MCF 10A (cell line): ENCODE data around the gene PARD6A. TPM values are rescaled to one million over a fixed set of nuclear protein-coding genes. Genes with fewer than 3 reads are reported as not detected.

Source experiments
- BruUV-seq: library from RNA; stranded (reverse); fragments of 400-500 nt; replicated peaks from 2 replicates; lab custom pipeline; 2021; lab: Mats Ljungman, UMichigan
- CTCF ChIA-PET: fragments of 300-600 bp; sonication (Branson Sonifier 250); formaldehyde crosslinking; extraction: SDS; loops from one replicate; lab custom pipeline; 2021; ENCODE audit warnings: antibody characterized with exemption, inconsistent platforms; lab: Yijun Ruan, JAX
- POLR2A ChIA-PET: fragments of 300-600, 350-650 bp; sonication (Branson Sonifier 250); formaldehyde crosslinking; extraction: SDS; loops from one replicate; lab custom pipeline; 2020; ENCODE audit warnings: antibody characterized with exemption, inconsistent platforms; lab: Yijun Ruan, JAX
- DNase-seq: peaks from one replicate; pipeline ENCODE4 v3.0.0-alpha.2; 2018; ENCODE audit not compliant: unreplicated experiment
- H3K27ac Mint-ChIP-seq: one replicate; pipeline ENCODE4 v1.8.0; 2022; ENCODE audit warnings: mild to moderate bottlenecking, low read depth, mixed read lengths; ENCODE audit not compliant: unreplicated experiment
- H3K27me3 Mint-ChIP-seq: one replicate; pipeline ENCODE4 v1.8.0; 2022; ENCODE audit warnings: mixed read lengths; ENCODE audit not compliant: insufficient read depth, unreplicated experiment
- H3K36me3 Mint-ChIP-seq: one replicate; pipeline ENCODE4 v1.8.0; 2022; ENCODE audit warnings: mild to moderate bottlenecking, moderate library complexity, mixed read lengths; ENCODE audit not compliant: insufficient read depth, unreplicated experiment
- H3K4me1 Mint-ChIP-seq: one replicate; pipeline ENCODE4 v1.8.0; 2022; ENCODE audit warnings: mixed read lengths; ENCODE audit not compliant: insufficient read depth, unreplicated experiment
- H3K4me3 Mint-ChIP-seq: one replicate; pipeline ENCODE4 v1.8.0; 2022; ENCODE audit warnings: mild to moderate bottlenecking, moderate library complexity, mixed read lengths; ENCODE audit not compliant: unreplicated experiment
- H3K9me3 Mint-ChIP-seq: one replicate; pipeline ENCODE4 v1.8.0; 2022; ENCODE audit warnings: mixed read lengths; ENCODE audit not compliant: unreplicated experiment
- intact Hi-C: fragments of 100-400 bp; cut with micrococcal nuclease; formaldehyde crosslinking; loops from 2 replicates; pipeline ENCODE4 v1.14.1; 2022
- total RNA-seq: library from RNA; stranded (reverse); gene quantifications from 2 replicates; pipeline ENCODE4 v1.2.3, GENCODE V29; 2022
- TF ChIP-seq, protein P1 (sequence below): fragments of 200-600 bp; IDR thresholded peaks from one replicate; pipeline ENCODE4 v1.8.0; 2022; ENCODE audit warnings: antibody characterized with exemption, mild to moderate bottlenecking; ENCODE audit not compliant: unreplicated experiment

PARD6A gene
- total RNA-seq, 1 experiment from 2014 or later, result 4.5 TPM

DNA sequence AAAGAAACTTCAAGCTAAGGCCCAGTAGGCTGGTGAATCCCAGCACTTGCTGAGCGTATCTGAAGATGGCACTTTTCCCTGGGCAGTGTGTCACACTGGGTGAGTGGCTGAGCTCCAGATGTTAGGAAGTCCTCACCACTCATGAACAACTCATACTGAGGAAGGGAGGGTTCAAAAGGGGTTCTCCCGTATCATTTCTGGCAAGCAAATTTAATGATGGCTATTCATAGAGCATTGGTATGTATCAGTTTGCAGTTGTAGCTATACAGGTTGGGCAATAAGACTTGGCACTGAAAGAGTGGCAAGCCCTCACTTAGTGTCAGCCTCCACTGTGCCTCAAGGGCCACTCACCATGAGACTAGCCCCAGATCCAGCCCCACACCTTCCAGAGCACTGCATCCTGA, 47.6 kb downstream of the PARD6A start:
- Mint-ChIP-seq H3K27ac (no peak overlapping the region), H3K27me3 (no peaks in the 10 kb centered on the region), H3K9me3 (no peaks in the 10 kb centered on the region), H3K4me3 (no peak overlapping the region), H3K36me3 (no peaks in the 10 kb centered on the region), H3K4me1 (peaks cover 22% of the 10 kb centered on the region)
- DNase-seq, result peak; percentile 30
- intact Hi-C loops, result no loop called here
- TF ChIP-seq, protein P1, sequence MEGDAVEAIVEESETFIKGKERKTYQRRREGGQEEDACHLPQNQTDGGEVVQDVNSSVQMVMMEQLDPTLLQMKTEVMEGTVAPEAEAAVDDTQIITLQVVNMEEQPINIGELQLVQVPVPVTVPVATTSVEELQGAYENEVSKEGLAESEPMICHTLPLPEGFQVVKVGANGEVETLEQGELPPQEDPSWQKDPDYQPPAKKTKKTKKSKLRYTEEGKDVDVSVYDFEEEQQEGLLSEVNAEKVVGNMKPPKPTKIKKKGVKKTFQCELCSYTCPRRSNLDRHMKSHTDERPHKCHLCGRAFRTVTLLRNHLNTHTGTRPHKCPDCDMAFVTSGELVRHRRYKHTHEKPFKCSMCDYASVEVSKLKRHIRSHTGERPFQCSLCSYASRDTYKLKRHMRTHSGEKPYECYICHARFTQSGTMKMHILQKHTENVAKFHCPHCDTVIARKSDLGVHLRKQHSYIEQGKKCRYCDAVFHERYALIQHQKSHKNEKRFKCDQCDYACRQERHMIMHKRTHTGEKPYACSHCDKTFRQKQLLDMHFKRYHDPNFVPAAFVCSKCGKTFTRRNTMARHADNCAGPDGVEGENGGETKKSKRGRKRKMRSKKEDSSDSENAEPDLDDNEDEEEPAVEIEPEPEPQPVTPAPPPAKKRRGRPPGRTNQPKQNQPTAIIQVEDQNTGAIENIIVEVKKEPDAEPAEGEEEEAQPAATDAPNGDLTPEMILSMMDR, result no peak
- CTCF ChIA-PET, result interaction anchor here (1.1 kb wide), 1 partner anchor 40 kb away, joined by 3 read pairs; no protein-coding TSS in a partner anchor
- POLR2A ChIA-PET, result interaction anchor here (0.5 to 0.6 kb wide), 2 partner anchors 56 to 342 kb away, joined by 3 read pairs; no protein-coding TSS in a partner anchor
- no TSS peak for BruUV-seq

DNA sequence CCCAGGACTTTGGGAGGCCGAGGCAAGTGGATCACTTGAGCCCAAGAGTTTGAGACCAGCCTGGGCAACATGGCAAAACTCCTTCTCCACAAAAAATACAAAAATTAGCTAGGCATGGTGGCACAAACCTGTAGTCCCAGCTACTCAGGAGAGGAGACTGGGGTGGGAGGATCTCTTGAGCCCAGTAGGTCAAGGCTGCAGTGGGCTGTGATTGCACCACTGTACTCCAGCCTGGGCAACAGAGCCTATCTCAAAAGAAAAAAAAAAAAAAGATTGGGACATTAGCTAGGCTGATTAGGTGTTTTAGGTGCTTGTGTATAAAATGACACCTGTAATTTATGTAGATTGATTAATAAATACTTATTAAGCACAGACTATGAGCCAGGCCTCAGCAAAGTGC, 48.3 kb downstream of the PARD6A start:
- intact Hi-C loops, result no loop called here
- POLR2A ChIA-PET, result interaction anchor here (0.6 kb wide), 1 partner anchor 1935 kb away, joined by 4 read pairs; no protein-coding TSS in a partner anchor
- TF ChIP-seq, protein P1, result no peak
- Mint-ChIP-seq H3K36me3 (no peaks in the 10 kb centered on the region), H3K4me1 (peaks cover 18% of the 10 kb centered on the region), H3K9me3 (no peaks in the 10 kb centered on the region), H3K27me3 (no peaks in the 10 kb centered on the region), H3K27ac (no peak overlapping the region), H3K4me3 (no peak overlapping the region)
- CTCF ChIA-PET, result interaction anchor here (1.4 kb wide), 1 partner anchor 147 kb away, joined by 4 read pairs; the partner anchor contains the start of gene CTCF
- no TSS peak for BruUV-seq
- DNase-seq, result no peak

DNA sequence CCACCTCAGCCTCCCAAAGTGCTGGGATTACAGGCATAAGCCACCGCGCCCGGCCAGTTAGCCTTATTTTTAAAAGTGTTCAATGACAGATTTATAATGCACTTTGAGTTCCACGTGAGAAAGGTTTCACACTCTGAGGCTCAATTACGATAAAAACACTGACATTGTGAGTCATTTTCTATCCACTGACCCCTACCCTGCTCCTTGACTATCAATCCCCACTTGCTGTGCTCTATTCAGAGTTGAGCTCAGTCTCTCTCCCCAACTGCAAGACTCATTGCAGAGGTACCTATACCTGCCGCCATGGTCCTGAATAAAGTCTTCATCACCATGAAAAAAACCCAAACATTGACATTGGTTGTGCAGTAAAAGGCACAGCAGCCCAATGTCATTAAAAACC, 49.8 kb downstream of the PARD6A start:
- Mint-ChIP-seq H3K27ac (no peak overlapping the region), H3K4me1 (peaks cover 18% of the 10 kb centered on the region), H3K4me3 (no peak overlapping the region), H3K27me3 (no peaks in the 10 kb centered on the region), H3K9me3 (no peaks in the 10 kb centered on the region), H3K36me3 (no peaks in the 10 kb centered on the region)
- no TSS peak for BruUV-seq
- no peak for DNase-seq
- POLR2A ChIA-PET, result interaction anchor here (2.0 kb wide), 1 partner anchor 9 kb away, joined by 4 read pairs; no protein-coding TSS in a partner anchor
- intact Hi-C loops, result no loop called here
- TF ChIP-seq, protein P1, result no peak
- CTCF ChIA-PET, result no interaction called here

Other genes starting within 250 kb of the PARD6A start
- 5.9 and 7.6 TPM in 2 replicates for gene ZDHHC1, start 244.5 kb upstream of the PARD6A start, total RNA-seq
- 0.42 and 0.86 TPM in 2 replicates for gene HSD11B2, start 229.8 kb upstream of the PARD6A start, total RNA-seq
- 50.5 and 50.7 TPM in 2 replicates for gene ATP6V0D1, start 179.8 kb upstream of the PARD6A start, total RNA-seq
- gene AGRP, start 177.4 kb upstream of the PARD6A start, total RNA-seq, result not detected in 2 replicates
- 43.2 and 69.1 TPM in 2 replicates for gene RIPOR1, start 132.1 kb upstream of the PARD6A start, total RNA-seq
- 29.7 and 40.6 TPM in 2 replicates for gene CTCF, start 98.4 kb upstream of the PARD6A start, total RNA-seq
- 1.6 and 1.9 TPM in 2 replicates for gene CARMIL2, start 15.8 kb upstream of the PARD6A start, total RNA-seq
- 26.1 and 33.6 TPM in 2 replicates for gene ACD, start 700 bp upstream of the PARD6A start, total RNA-seq
- gene ENKD1, start 5.8 kb downstream of the PARD6A start, total RNA-seq, result 12.8 and 14.5 TPM in 2 replicates
- gene C16orf86, start 5.9 kb downstream of the PARD6A start, total RNA-seq, result 0.54 and 0.65 TPM in 2 replicates
- 14.8 and 19.0 TPM in 2 replicates for gene GFOD2, start 58.4 kb downstream of the PARD6A start, total RNA-seq
- 17.2 and 21.7 TPM in 2 replicates for gene RANBP10, start 145.6 kb downstream of the PARD6A start, total RNA-seq
- gene TSNAXIP1, start 145.9 kb downstream of the PARD6A start, total RNA-seq, result 1.1 and 1.5 TPM in 2 replicates
- gene THAP11, start 181.4 kb downstream of the PARD6A start, total RNA-seq, result 18.3 and 20.5 TPM in 2 replicates
- 133 TPM in 2 replicates for gene NUTF2, start 186.0 kb downstream of the PARD6A start, total RNA-seq
- 30.9 and 35.5 TPM in 2 replicates for gene CENPT, start 186.7 kb downstream of the PARD6A start, total RNA-seq
- 50.9 and 51.3 TPM in 2 replicates for gene EDC4, start 212.1 kb downstream of the PARD6A start, total RNA-seq
- gene NRN1L, start 223.9 kb downstream of the PARD6A start, total RNA-seq, result 0.81 TPM in 1 of 2 replicates, not detected in the other
- gene PSKH1, start 232.3 kb downstream of the PARD6A start, total RNA-seq, result 21.7 and 27.9 TPM in 2 replicates